SK-N-SH (cell line): ENCODE results near the gene PSMD9. TPM values are rescaled to one million over a fixed set of nuclear protein-coding genes. Genes with fewer than 3 reads are reported as not detected.
"Not testable (repeated sequence)": the region's sequence is repeated elsewhere in the genome, so short reads cannot be mapped to it uniquely, and the experiment has no call there.

Experiments used
- CTCF ChIA-PET: fragments of 300-600, 350-600 bp; formaldehyde crosslinking; extraction: SDS; loops from one replicate; lab custom pipeline; 2021; lab: Yijun Ruan, JAX
- POLR2A ChIA-PET: fragments of 350-600 bp; sonication (Branson Sonifier 250); formaldehyde crosslinking; extraction: SDS; loops from one replicate; lab custom pipeline; 2020; ENCODE audit warnings: antibody characterized with exemption, inconsistent platforms; lab: Yijun Ruan, JAX
- DNase-seq: peaks from one replicate; pipeline ENCODE4 v3.0.0; 2012
- H2AFZ ChIP-seq: fragments of 200-600 bp; sonication (generic); 2 replicates; pipeline ENCODE4 v1.8.1; 2016; ENCODE audit warnings: antibody characterized with exemption, mild to moderate bottlenecking, low read depth
- H3F3A ChIP-seq: fragments of 200-600 bp; sonication (generic); replicated peaks from 2 replicates; pipeline ENCODE3; 2016; ENCODE audit warnings: antibody characterized with exemption, mild to moderate bottlenecking; ENCODE audit not compliant: insufficient read depth
- H3K27ac ChIP-seq, 2 experiments: fragments of 200-500 bp in 1 of 2; fragments of 200-600 bp in 1 of 2; sonication (Bioruptor generic) in 1 of 2; sonication (generic), shearing (Covaris generic) in 1 of 2; 2 replicates each; pipeline versions ENCODE4 v1.5.1 to v1.6.1; 2014 to 2016; ENCODE audit warnings: low read depth in 2 of 2, inconsistent platforms in 1 of 2, low read length in 1 of 2, mild to moderate bottlenecking in 1 of 2, mixed read lengths in 1 of 2
- H3K27me3 ChIP-seq: fragments of 200-600 bp; sonication (generic), shearing (Covaris generic); 2 replicates; pipeline ENCODE4 v1.6.1; 2016; ENCODE audit warnings: mixed run types; ENCODE audit not compliant: insufficient read depth
- H3K36me3 ChIP-seq, 2 experiments: fragments of 200-500 bp in 1 of 2; fragments of 200-600 bp in 1 of 2; sonication (Bioruptor generic) in 1 of 2; sonication (generic) in 1 of 2; replicated peaks in 1 of 2; 2 replicates each; pipeline versions ENCODE3 to v1.5.1; 2014 to 2016; ENCODE audit warnings: low read length in 1 of 2, mild to moderate bottlenecking in 1 of 2; ENCODE audit not compliant: insufficient read depth in 2 of 2, control insufficient read depth in 1 of 2
- H3K4me1 ChIP-seq, 2 experiments: fragments of 200-500 bp in 1 of 2; fragments of 200-600 bp in 1 of 2; sonication (Bioruptor generic) in 1 of 2; sonication (generic), shearing (Covaris generic) in 1 of 2; 2 replicates each; pipeline versions ENCODE4 v1.5.1 to v1.6.1; 2014 to 2016; ENCODE audit warnings: low read depth in 1 of 2, low read length in 1 of 2, mixed run types in 1 of 2; ENCODE audit not compliant: insufficient read depth in 2 of 2, control insufficient read depth in 1 of 2
- H3K4me2 ChIP-seq: fragments of 200-600 bp; sonication (generic), shearing (Covaris generic); 2 replicates; pipeline ENCODE4 v1.6.1; 2017; ENCODE audit warnings: mixed run types
- H3K4me3 ChIP-seq, 2 experiments: fragments of 200-500 bp in 1 of 2; fragments of 200-600 bp in 1 of 2; sonication (Bioruptor generic) in 1 of 2; sonication (generic), shearing (Covaris generic) in 1 of 2; 2 replicates each; pipeline versions ENCODE4 v1.5.1 to v1.8.1; 2014 to 2016; ENCODE audit warnings: low read depth in 2 of 2, inconsistent platforms in 1 of 2, low read length in 1 of 2, mild to moderate bottlenecking in 1 of 2, mixed read lengths in 1 of 2, moderate library complexity in 1 of 2
- H3K79me2 ChIP-seq: fragments of 200-600 bp; sonication (generic); 2 replicates; pipeline ENCODE4 v1.8.1; 2017; ENCODE audit warnings: mild to moderate bottlenecking; ENCODE audit not compliant: insufficient read depth
- H3K9ac ChIP-seq: fragments of 200-600 bp; sonication (generic); 2 replicates; pipeline ENCODE4 v1.6.1; 2017; ENCODE audit warnings: mixed run types
- H3K9me2 ChIP-seq: fragments of 200-600 bp; sonication (generic); 2 replicates; pipeline ENCODE4 v1.6.1; 2017; ENCODE audit warnings: mixed run types
- H3K9me3 ChIP-seq: fragments of 200-600 bp; sonication (generic); 2 replicates; pipeline ENCODE4 v1.6.1; 2017; ENCODE audit warnings: mixed run types, mild to moderate bottlenecking, moderate library complexity
- H4K20me1 ChIP-seq: fragments of 200-600 bp; sonication (generic); 2 replicates; pipeline ENCODE4 v1.6.1; 2017; ENCODE audit warnings: mild to moderate bottlenecking, mixed run types; ENCODE audit not compliant: insufficient read depth
- CHD2 ChIP-seq: fragments of 150-350 bp; IDR thresholded peaks from 2 replicates; pipeline ENCODE4 v1.6.1; 2018; ENCODE audit warnings: low read length; ENCODE audit not compliant: partially characterized antibody
- FOSL2 ChIP-seq: IDR thresholded peaks from 2 replicates; pipeline ENCODE4 v1.4.0; 2012; ENCODE audit warnings: low read depth, mild to moderate bottlenecking, moderate library complexity, borderline replicate concordance
- FOXJ3 ChIP-seq: sonication (generic); formaldehyde crosslinking; IDR thresholded peaks from 2 replicates; pipeline ENCODE4 v1.5.1; 2020; ENCODE audit warnings: mild to moderate bottlenecking, missing genetic modification reagents
- PBX3 ChIP-seq: IDR thresholded peaks from 2 replicates; pipeline ENCODE4; 2012
- RCOR1 ChIP-seq: fragments of 150-350 bp; IDR thresholded peaks from 2 replicates; pipeline ENCODE4 v1.6.1; 2017; ENCODE audit warnings: antibody characterized with exemption, low read length
- RXRA ChIP-seq: IDR thresholded peaks from 2 replicates; pipeline ENCODE4 v1.4.0; 2012; ENCODE audit warnings: low read depth, mild to moderate bottlenecking, borderline replicate concordance
- whole genome bisulfite sequencing: methylation state at CpG from one replicate; pipeline ENCODE4 v1.1.6; 2017; ENCODE audit warnings: low lambda C conversion rate; 5-methylcytosine and 5-hydroxymethylcytosine counted together
- polyA plus RNA-seq, 3 experiments: library from polyadenylated mRNA; depleted of rRNA; stranded (reverse); fragments of >200 nt; gene quantifications; 2 replicates each; pipeline ENCODE4 v1.2.3, GENCODE V29; 2012

Gene PSMD9
- polyA plus RNA-seq, 1 of the 3 experiments (the other 2 are of a cell fraction): 227 TPM

GRCh38 chr12:121860257-121860656 is 28.3 kb upstream of the PSMD9 start:
- Histone ChIP-seq H3K27ac (no peak overlapping the region), H4K20me1 (no peaks in the 10 kb centered on the region), H3K9me3 (no peaks in the 10 kb centered on the region), H3K36me3 (no peaks in the 10 kb centered on the region), H3F3A (peaks cover 27% of the 10 kb centered on the region), H3K4me3 (no peak overlapping the region), H3K4me1 (peaks cover 7 to 15% of the 10 kb centered on the region in 2 experiments; a peak in 3 of 4 replicates), H3K79me2 (no peaks in the 10 kb centered on the region), H2AFZ (no peak overlapping the region), H3K4me2 (no peak overlapping the region), H3K27me3 (no peaks in the 10 kb centered on the region), H3K9me2 (no peaks in the 10 kb centered on the region), H3K9ac (no peak overlapping the region)
- 60% methylated on average over 1 of the region's 1 CpG for WGBS
- no peak for DNase-seq
- ChIA-PET CTCF (interaction anchor here (2.2 to 3.5 kb wide), 3 partner anchors 28 to 66 kb away, joined by 10 to 17 read pairs (median 12); partner anchors contain the start of genes PSMD9 and RHOF), POLR2A (interaction anchor here (3.2 kb wide), 1 partner anchor 12 kb away, joined by 9 read pairs; no protein-coding TSS in a partner anchor)
- no peak for TF ChIP-seq FOXJ3 (CRISPR knock-in tag)
- no peak for TF ChIP-seq RCOR1
- no peak for TF ChIP-seq FOSL2
- TF ChIP-seq CHD2: no peak

GRCh38 chr12:121860699-121861098 is 27.9 kb upstream of the PSMD9 start:
- not testable (repeated sequence) for H3K9ac ChIP-seq, H4K20me1 ChIP-seq, H3K9me3 ChIP-seq, H2AFZ ChIP-seq, H3K9me2 ChIP-seq, H3K4me3 ChIP-seq, DNase-seq, H3K4me2 ChIP-seq, H3K36me3 ChIP-seq, H3K27me3 ChIP-seq, H3K27ac ChIP-seq, H3K79me2 ChIP-seq
- POLR2A ChIA-PET: interaction anchor here (1.3 to 3.2 kb wide), 2 partner anchors 11 to 12 kb away, joined by 4 to 9 read pairs; no protein-coding TSS in a partner anchor
- H3F3A ChIP-seq: peaks cover 27% of the 10 kb centered on the region
- CTCF ChIA-PET: interaction anchor here (2.2 to 3.5 kb wide), 3 partner anchors 27 to 67 kb away, joined by 10 to 17 read pairs (median 12); partner anchors contain the start of genes PSMD9 and RHOF
- H3K4me1 ChIP-seq: peaks cover 7 to 15% of the 10 kb centered on the region in 2 experiments; a peak in 3 of 4 replicates
- WGBS: 97% methylated on average over 4 of the region's 4 CpGs

- no peaks in the 10 kb centered on the region for H3K27me3 ChIP-seq
- 45% methylated on average over 10 of the region's 11 CpGs for WGBS
- peaks cover 27% of the 10 kb centered on the region for H3F3A ChIP-seq
- peak overlapping the region; percentile 20 to 59; a peak in 3 of 4 replicates for H3K27ac ChIP-seq
- 0 out of 2 replicates have a peak overlapping the region, but pooled peaks have one; percentile 8 for H3K9ac ChIP-seq
- no peaks in the 10 kb centered on the region for H3K9me3 ChIP-seq
- H3K36me3 ChIP-seq: no peaks in the 10 kb centered on the region
- no peaks in the 10 kb centered on the region for H4K20me1 ChIP-seq
- H3K4me1 ChIP-seq: peaks cover 7 to 15% of the 10 kb centered on the region in 2 experiments; a peak in 3 of 4 replicates
- H3K79me2 ChIP-seq: no peaks in the 10 kb centered on the region
- H3K4me3 ChIP-seq: no peak overlapping the region
- CTCF ChIA-PET: interaction anchor here (0.6 to 3.5 kb wide), 6 partner anchors 10 to 507 kb away, joined by 3 to 17 read pairs (median 9); partner anchors contain the start of genes PSMD9 and RHOF
- no peaks in the 10 kb centered on the region for H3K9me2 ChIP-seq
- peak overlapping the region; percentile 73; the same call in 1 of the 2 replicates for H2AFZ ChIP-seq
- peak; percentile 60 for DNase-seq
- POLR2A ChIA-PET: interaction anchor here (1.2 to 3.2 kb wide), 3 partner anchors 10 to 23 kb away, joined by 3 to 9 read pairs (median 4); no protein-coding TSS in a partner anchor
- no peak for TF ChIP-seq RXRA
- peak; percentile 28 for TF ChIP-seq PBX3
- H3K4me2 ChIP-seq: peak overlapping the region; percentile 72
Measured at GRCh38 chr12:121861636-121862254, 26.8 kb upstream of the PSMD9 start.
